Liver (tissue), 9 donors: ENCODE results near the gene USP49. TPM values are rescaled to one million over a fixed set of nuclear protein-coding genes. Genes with fewer than 3 reads are reported as not detected.

ENCODE experiments used
- DNase-seq: peaks from one replicate; pipeline ENCODE4 v3.0.0-alpha.2; 2017; ENCODE audit warnings: low spot score
- H3K27ac ChIP-seq, 2 donors: one replicate each; pipeline ENCODE4 v1.7.0; 2013; ENCODE audit warnings: inconsistent platforms in 2 of 2, low read length in 2 of 2, control low read depth in 1 of 2, low read depth in 1 of 2, mild to moderate bottlenecking in 1 of 2
- H3K27me3 ChIP-seq, 4 donors: one replicate each; pipeline versions ENCODE4 v1.6.1 to v1.7.0; 2013; ENCODE audit warnings: low read length in 3 of 4, inconsistent platforms in 1 of 4, mild to moderate bottlenecking in 1 of 4, moderate library complexity in 1 of 4; ENCODE audit not compliant: control insufficient read depth in 4 of 4, insufficient read depth in 4 of 4
- H3K36me3 ChIP-seq, 4 donors: one replicate each; pipeline versions ENCODE4 v1.6.1 to v1.7.0; 2013; ENCODE audit warnings: low read length in 3 of 4, mild to moderate bottlenecking in 3 of 4, low read depth in 1 of 4, moderate library complexity in 1 of 4; ENCODE audit not compliant: control insufficient read depth in 4 of 4, insufficient read depth in 3 of 4
- H3K4me1 ChIP-seq, 4 donors: one replicate each; pipeline versions ENCODE4 v1.6.1 to v1.7.0; 2013; ENCODE audit warnings: low read length in 3 of 4, mild to moderate bottlenecking in 3 of 4, moderate library complexity in 1 of 4; ENCODE audit not compliant: control insufficient read depth in 4 of 4, insufficient read depth in 4 of 4
- H3K4me3 ChIP-seq, 3 donors: one replicate each; pipeline versions ENCODE4 v1.6.1 to v1.7.0; 2013; ENCODE audit warnings: low read length in 3 of 3, control low read depth in 1 of 3, low read depth in 1 of 3, mild to moderate bottlenecking in 1 of 3
- H3K9ac ChIP-seq, 2 donors: one replicate each; pipeline ENCODE4 v1.7.0; 2013; ENCODE audit warnings: low read length in 2 of 2, mild to moderate bottlenecking in 2 of 2, moderate library complexity in 2 of 2, control low read depth in 1 of 2, low read depth in 1 of 2
- H3K9me3 ChIP-seq, 4 donors: one replicate each; pipeline versions ENCODE4 v1.6.1 to v1.7.0; 2013; ENCODE audit warnings: low read length in 3 of 4; ENCODE audit not compliant: control insufficient read depth in 4 of 4
- ATF3 ChIP-seq: IDR thresholded peaks from 2 replicates; pipeline ENCODE4 v1.6.1; 2016; ENCODE audit warnings: antibody characterized with exemption
- CTCF ChIP-seq: fragments of 150-350 bp; IDR thresholded peaks from 2 replicates; pipeline ENCODE4 v1.5.1; 2017; ENCODE audit warnings: improper control_type of control experiment, low read depth, low read length; ENCODE audit not compliant: missing input control
- FOXA2 ChIP-seq: IDR thresholded peaks from 2 replicates; pipeline ENCODE4 v1.6.1; 2016; ENCODE audit warnings: antibody characterized with exemption
- HNF4A ChIP-seq, 2 donors: conservative IDR thresholded peaks; 2 replicates each; pipeline ENCODE4 v1.6.1; 2016; ENCODE audit warnings: antibody characterized with exemption in 2 of 2, mild to moderate bottlenecking in 2 of 2
- HNF4G ChIP-seq: IDR thresholded peaks from 2 replicates; pipeline ENCODE4 v1.6.1; 2016; ENCODE audit warnings: antibody characterized with exemption
- JUND ChIP-seq, 2 donors: IDR thresholded peaks; 2 replicates each; pipeline ENCODE4 v1.6.1; 2016; ENCODE audit warnings: antibody characterized with exemption in 2 of 2
- MAX ChIP-seq: IDR thresholded peaks from 2 replicates; pipeline ENCODE4 v1.6.1; 2016; ENCODE audit warnings: antibody characterized with exemption
- RAD21 ChIP-seq, 2 donors: IDR thresholded peaks; 2 replicates each; pipeline ENCODE4 v1.6.1; 2016; ENCODE audit warnings: antibody characterized with exemption in 2 of 2, mild to moderate bottlenecking in 2 of 2
- RXRA ChIP-seq, 2 donors: IDR thresholded peaks; 2 replicates each; pipeline ENCODE4 v1.6.1; 2017 to 2018; ENCODE audit warnings: antibody characterized with exemption in 2 of 2, mild to moderate bottlenecking in 1 of 2
- TAF1 ChIP-seq: conservative IDR thresholded peaks from 2 replicates; pipeline ENCODE4 v1.6.1; 2016; ENCODE audit warnings: antibody characterized with exemption, mild to moderate bottlenecking
- YY1 ChIP-seq: IDR thresholded peaks from 2 replicates; pipeline ENCODE4 v1.6.1; 2016; ENCODE audit warnings: antibody characterized with exemption, mild to moderate bottlenecking
- ZBTB33 ChIP-seq: IDR thresholded peaks from 2 replicates; pipeline ENCODE4 v1.6.1; 2016; ENCODE audit warnings: antibody characterized with exemption
- WGBS: extraction: QIAGEN DNeasy Blood & Tissue Kit; methylation state at CpG from one replicate; pipeline ENCODE4 v1.1.7; 2013; 5-methylcytosine and 5-hydroxymethylcytosine counted together
- polyA plus RNA-seq, 2 donors: library from polyadenylated mRNA; stranded (reverse) in 1 of 2; unstranded in 1 of 2; fragments of 200-250 nt in 1 of 2; fragments of >200 nt in 1 of 2; fragmentation: Nextera tagmentation in 1 of 2; extraction: Ambion mirVana in 1 of 2; gene quantifications; one replicate each; pipeline versions ENCODE4 v1.2.1 to v1.2.3, GENCODE V29; 2013 to 2015
- total RNA-seq, 2 donors: library from RNA; depleted of rRNA; stranded (reverse); fragments of >200 nt; gene quantifications; one replicate each; pipeline ENCODE4 v1.2.3, GENCODE V29; 2014
- TF ChIP-seq, protein P1 (sequence below): IDR thresholded peaks from 2 replicates; pipeline ENCODE4 v1.6.1; 2016; ENCODE audit warnings: antibody characterized with exemption, mild to moderate bottlenecking
- donor health status: healthy.
- donor health status: healthy.
- donor health status: healthy.
- donor health status: healthy.
- donor health status: healthy.

The USP49 gene
- total and polyA plus RNA-seq, 4 donors = 0.33 to 3.4 (median 1.1) TPM

DNA sequence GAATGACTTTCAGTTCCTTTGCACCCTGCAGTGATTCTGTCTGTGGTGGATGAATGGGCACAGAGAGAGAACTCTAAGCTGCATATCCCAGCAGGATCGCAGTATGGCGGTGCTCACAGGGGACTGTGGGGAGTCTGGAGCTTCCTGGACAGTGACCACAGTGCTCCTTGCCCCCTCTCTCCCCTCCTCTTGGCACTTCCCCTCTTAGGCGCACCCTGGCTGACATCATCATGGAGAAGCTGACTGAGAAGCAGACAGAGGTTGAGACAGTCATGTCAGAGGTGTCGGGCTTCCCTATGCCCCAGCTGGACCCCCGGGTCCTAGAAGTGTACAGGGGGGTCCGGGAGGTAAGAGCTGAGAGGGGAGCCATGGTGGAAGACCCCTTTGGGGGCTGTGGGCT, 34.7 kb upstream of the USP49 start:
- Histone ChIP-seq H3K4me1 (no peaks in the 10 kb centered on the region), H3K36me3 (peaks cover 18 to 75% (median 55%) of the 10 kb centered on the region in 4 donors), H3K27ac (no peak overlapping the region), H3K9me3 (no peaks in the 10 kb centered on the region), H3K9ac (no peak overlapping the region), H3K27me3 (no peaks in the 10 kb centered on the region), H3K4me3 (no peak overlapping the region)
- WGBS = 94% methylated on average over 6 of the region's 6 CpGs
- TF ChIP-seq, protein P1, sequence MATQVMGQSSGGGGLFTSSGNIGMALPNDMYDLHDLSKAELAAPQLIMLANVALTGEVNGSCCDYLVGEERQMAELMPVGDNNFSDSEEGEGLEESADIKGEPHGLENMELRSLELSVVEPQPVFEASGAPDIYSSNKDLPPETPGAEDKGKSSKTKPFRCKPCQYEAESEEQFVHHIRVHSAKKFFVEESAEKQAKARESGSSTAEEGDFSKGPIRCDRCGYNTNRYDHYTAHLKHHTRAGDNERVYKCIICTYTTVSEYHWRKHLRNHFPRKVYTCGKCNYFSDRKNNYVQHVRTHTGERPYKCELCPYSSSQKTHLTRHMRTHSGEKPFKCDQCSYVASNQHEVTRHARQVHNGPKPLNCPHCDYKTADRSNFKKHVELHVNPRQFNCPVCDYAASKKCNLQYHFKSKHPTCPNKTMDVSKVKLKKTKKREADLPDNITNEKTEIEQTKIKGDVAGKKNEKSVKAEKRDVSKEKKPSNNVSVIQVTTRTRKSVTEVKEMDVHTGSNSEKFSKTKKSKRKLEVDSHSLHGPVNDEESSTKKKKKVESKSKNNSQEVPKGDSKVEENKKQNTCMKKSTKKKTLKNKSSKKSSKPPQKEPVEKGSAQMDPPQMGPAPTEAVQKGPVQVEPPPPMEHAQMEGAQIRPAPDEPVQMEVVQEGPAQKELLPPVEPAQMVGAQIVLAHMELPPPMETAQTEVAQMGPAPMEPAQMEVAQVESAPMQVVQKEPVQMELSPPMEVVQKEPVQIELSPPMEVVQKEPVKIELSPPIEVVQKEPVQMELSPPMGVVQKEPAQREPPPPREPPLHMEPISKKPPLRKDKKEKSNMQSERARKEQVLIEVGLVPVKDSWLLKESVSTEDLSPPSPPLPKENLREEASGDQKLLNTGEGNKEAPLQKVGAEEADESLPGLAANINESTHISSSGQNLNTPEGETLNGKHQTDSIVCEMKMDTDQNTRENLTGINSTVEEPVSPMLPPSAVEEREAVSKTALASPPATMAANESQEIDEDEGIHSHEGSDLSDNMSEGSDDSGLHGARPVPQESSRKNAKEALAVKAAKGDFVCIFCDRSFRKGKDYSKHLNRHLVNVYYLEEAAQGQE = no peak
- TF ChIP-seq CTCF = no peak
- no peak for DNase-seq

DNA sequence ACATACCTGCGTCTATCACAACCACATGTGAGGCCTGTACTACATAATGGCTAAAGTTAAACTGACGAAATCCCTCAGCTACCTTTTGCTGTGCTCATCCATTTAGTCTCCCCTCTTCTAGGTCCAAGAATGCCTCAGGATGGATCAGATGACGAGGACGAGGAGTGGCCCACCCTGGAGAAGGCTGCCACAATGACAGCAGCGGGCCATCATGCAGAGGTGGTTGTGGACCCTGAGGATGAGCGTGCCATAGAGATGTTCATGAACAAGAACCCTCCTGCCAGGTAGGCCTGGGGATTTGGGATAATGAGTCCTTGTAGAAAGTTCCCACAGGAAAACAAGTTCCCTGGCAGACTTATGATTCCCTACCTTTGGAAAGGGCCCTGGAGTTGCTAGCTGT, 32.1 kb upstream of the USP49 start:
- Histone ChIP-seq H3K27me3 (no peaks in the 10 kb centered on the region), H3K27ac (no peak overlapping the region), H3K9me3 (no peaks in the 10 kb centered on the region), H3K9ac (no peak overlapping the region), H3K4me3 (no peak overlapping the region), H3K36me3 (peaks cover 14 to 54% (median 39%) of the 10 kb centered on the region in 4 donors), H3K4me1 (peaks cover 0 to 12% (median 8%) of the 10 kb centered on the region in 4 donors)
- DNase-seq = no peak
- WGBS = 88% methylated on average over 6 of the region's 6 CpGs
- no peak for TF ChIP-seq ATF3
- TF ChIP-seq JUND (IDR thresholded peaks at IDR 0.05) = no peak
- TF ChIP-seq CTCF = no peak
- no peak for TF ChIP-seq HNF4G
- TF ChIP-seq RAD21 (IDR thresholded peaks at IDR 0.05) = no peak
- TF ChIP-seq ZBTB33 = no peak
- TF ChIP-seq FOXA2 = no peak
- no peak for TF ChIP-seq TAF1
- no peak for TF ChIP-seq HNF4A (conservative IDR thresholded peaks at IDR 0.05)
- no peak for TF ChIP-seq YY1
- no peak for TF ChIP-seq RXRA (IDR thresholded peaks at IDR 0.05)
- no peak for TF ChIP-seq MAX
